HG02642 (cell line): ENCODE measurements around the gene FRMD8.

Experiments
- ATAC-seq: cut with Tn5 transposase; IDR thresholded peaks from one replicate; pipeline ENCODE4 v1.9.1; 2021; ENCODE audit warnings: mild to moderate bottlenecking; ENCODE audit not compliant: unreplicated experiment, poor library complexity

The FRMD8 gene

GRCh38 chr11:65422633-65423515, 36.4 kb downstream of the FRMD8 start, which contains the start of gene NEAT1:
TSS of gene NEAT1 (plus strand) at chr11:65422798.
- ATAC-seq, result peak; percentile 19

GRCh38 chr11:65423516-65424204, 37.2 kb downstream of the FRMD8 start:
- ATAC-seq, result no peak

GRCh38 chr11:65424205-65425104, 38.0 kb downstream of the FRMD8 start:
- ATAC-seq, result no peak

- ATAC-seq, result no peak
These were observed 38.9 kb downstream of the FRMD8 start for GRCh38 chr11:65425105-65425970.

- ATAC-seq, result no peak
These were observed 39.8 kb downstream of the FRMD8 start for GRCh38 chr11:65425971-65426838.

- ATAC-seq, result no peak
These were observed 40.6 kb downstream of the FRMD8 start for GRCh38 chr11:65426839-65427690.

GRCh38 chr11:65427691-65428577, 41.5 kb downstream of the FRMD8 start:
- ATAC-seq, result no peak

GRCh38 chr11:65428578-65429067, 42.2 kb downstream of the FRMD8 start:
- no peak for ATAC-seq

GRCh38 chr11:65429068-65429681, 42.7 kb downstream of the FRMD8 start:
- ATAC-seq, result no peak

- no peak for ATAC-seq
These were observed 43.4 kb downstream of the FRMD8 start for GRCh38 chr11:65429724-65430405.

GRCh38 chr11:65430406-65431217, 44.2 kb downstream of the FRMD8 start:
- ATAC-seq, result no peak

- no peak for ATAC-seq
These were observed 45.1 kb downstream of the FRMD8 start for GRCh38 chr11:65431451-65432099.

- ATAC-seq, result no peak
These were observed 45.7 kb downstream of the FRMD8 start for GRCh38 chr11:65432100-65432650.
